NCI-H1694 (cell line): ENCODE data around the gene LTB.

Experiments used
- DNase-seq: peaks from one replicate; lab custom pipeline; 2025; lab: John Stamatoyannopoulos, UW

Gene LTB

GRCh38 chr6:31576897-31577578, 5.2 kb downstream of the LTB start:
- no peak for DNase-seq

DNA sequence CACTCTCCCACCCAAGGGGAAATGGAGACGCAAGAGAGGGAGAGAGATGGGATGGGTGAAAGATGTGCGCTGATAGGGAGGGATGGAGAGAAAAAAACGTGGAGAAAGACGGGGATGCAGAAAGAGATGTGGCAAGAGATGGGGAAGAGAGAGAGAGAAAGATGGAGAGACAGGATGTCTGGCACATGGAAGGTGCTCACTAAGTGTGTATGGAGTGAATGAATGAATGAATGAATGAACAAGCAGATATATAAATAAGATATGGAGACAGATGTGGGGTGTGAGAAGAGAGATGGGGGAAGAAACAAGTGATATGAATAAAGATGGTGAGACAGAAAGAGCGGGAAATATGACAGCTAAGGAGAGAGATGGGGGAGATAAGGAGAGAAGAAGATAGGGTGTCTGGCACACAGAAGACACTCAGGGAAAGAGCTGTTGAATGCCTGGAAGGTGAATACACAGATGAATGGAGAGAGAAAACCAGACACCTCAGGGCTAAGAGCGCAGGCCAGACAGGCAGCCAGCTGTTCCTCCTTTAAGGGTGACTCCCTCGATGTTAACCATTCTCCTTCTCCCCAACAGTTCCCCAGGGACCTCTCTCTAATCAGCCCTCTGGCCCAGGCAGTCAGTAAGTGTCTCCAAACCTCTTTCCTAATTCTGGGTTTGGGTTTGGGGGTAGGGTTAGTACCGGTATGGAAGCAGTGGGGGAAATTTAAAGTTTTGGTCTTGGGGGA, 6.1 kb downstream of the LTB start:
- DNase-seq: no peak

- no peak for DNase-seq
Observed at GRCh38 chr6:31575335-31575901, 6.8 kb downstream of the LTB start, which contains the start of gene TNF. Gene TNF, plus strand, starts transcription at chr6:31575565. Its CDS starts 177 bp downstream, at chr6:31575742.

- no peak for DNase-seq
Observed at GRCh38 chr6:31574106-31575061, 7.8 kb downstream of the LTB start.

DNA sequence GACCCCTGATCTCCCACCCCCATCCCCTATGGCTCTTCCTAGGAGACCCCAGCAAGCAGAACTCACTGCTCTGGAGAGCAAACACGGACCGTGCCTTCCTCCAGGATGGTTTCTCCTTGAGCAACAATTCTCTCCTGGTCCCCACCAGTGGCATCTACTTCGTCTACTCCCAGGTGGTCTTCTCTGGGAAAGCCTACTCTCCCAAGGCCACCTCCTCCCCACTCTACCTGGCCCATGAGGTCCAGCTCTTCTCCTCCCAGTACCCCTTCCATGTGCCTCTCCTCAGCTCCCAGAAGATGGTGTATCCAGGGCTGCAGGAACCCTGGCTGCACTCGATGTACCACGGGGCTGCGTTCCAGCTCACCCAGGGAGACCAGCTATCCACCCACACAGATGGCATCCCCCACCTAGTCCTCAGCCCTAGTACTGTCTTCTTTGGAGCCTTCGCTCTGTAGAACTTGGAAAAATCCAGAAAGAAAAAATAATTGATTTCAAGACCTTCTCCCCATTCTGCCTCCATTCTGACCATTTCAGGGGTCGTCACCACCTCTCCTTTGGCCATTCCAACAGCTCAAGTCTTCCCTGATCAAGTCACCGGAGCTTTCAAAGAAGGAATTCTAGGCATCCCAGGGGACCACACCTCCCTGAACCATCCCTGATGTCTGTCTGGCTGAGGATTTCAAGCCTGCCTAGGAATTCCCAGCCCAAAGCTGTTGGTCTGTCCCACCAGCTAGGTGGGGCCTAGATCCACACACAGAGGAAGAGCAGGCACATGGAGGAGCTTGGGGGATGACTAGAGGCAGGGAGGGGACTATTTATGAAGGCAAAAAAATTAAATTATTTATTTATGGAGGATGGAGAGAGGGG, 8.8 kb downstream of the LTB start:
- DNase-seq: no peak

- no peak for DNase-seq
Observed at GRCh38 chr6:31572041-31572911, 9.9 kb downstream of the LTB start, which contains the start of gene LTA. Gene LTA, plus strand, starts transcription at chr6:31572289. Its CDS starts 454 bp downstream, at chr6:31572743.

DNA sequence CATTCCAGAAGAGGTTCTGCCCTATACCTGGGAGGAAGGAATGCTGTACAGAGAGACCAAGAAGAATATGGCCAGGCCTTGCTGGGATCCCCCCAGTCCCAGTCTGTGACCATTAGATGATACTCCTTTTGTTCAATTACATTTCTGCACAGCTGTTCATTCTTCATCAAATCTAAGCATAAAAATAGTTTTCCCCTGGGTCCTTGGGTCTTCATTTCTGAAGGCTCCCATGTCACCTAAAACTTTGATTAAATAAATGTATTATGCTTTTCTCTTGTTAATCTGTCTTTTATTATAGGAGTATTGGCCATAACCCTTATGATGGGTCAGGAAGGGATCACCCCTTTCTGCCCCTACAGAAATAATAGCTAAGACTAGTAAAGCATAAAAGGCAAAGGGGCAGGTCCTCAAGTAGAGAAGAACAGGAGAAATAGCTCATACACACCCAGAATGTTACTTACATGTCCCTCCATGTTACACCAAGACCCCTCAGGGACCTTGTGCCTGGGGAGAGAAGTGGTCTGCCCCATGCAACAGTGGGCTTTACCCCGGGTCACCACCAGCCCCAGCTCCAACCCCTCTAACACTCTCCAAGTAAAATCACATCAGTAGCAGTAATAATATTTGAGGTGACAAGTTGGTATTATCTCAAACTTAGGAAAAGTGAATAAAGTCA, 12.2 kb downstream of the LTB start:
- DNase-seq: no peak

DNA sequence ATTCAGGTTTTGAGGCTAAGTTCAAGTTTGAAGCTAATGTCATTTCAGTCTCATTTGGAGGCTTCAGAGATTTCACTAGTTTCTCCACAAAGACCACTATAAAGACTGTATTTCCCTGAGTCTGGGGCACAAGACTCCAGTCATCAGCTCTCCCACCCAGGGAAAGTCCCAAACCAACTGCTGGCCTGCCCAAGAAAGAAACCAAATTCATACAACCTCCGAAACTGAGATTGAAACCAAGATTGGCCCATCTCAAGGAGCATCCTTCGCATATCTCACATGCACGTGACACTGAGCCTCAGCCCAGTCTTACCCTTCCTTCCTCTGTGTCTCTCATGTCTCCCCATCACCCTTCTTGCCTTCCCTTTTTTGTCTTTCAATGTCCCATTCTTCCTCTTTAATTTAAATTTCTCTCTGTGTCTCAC, 13.7 kb downstream of the LTB start:
- DNase-seq: no peak

GRCh38 chr6:31567531-31568370, 14.5 kb downstream of the LTB start:
- DNase-seq: no peak

GRCh38 chr6:31560697-31561058, 21.5 kb downstream of the LTB start:
- DNase-seq: no peak

GRCh38 chr6:31559958-31560696, 22.1 kb downstream of the LTB start:
- DNase-seq: no peak

GRCh38 chr6:31559606-31559957, 22.6 kb downstream of the LTB start:
- no peak for DNase-seq

GRCh38 chr6:31558631-31559500, 23.4 kb downstream of the LTB start:
- no peak for DNase-seq

DNA sequence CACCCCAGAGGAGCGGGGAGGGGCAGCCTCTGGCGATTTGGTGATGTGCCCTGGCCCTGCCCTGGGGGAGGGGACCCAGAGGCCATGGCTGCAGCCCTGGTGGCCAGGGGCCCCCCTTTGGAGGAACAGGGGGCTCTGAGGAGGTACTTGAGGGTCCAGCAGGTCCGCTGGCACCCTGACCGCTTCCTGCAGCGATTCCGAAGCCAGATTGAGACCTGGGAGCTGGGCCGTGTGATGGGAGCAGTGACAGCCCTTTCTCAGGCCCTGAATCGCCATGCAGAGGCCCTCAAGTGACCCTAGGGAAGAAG, 24.0 kb downstream of the LTB start:
- DNase-seq: no peak

DNA sequence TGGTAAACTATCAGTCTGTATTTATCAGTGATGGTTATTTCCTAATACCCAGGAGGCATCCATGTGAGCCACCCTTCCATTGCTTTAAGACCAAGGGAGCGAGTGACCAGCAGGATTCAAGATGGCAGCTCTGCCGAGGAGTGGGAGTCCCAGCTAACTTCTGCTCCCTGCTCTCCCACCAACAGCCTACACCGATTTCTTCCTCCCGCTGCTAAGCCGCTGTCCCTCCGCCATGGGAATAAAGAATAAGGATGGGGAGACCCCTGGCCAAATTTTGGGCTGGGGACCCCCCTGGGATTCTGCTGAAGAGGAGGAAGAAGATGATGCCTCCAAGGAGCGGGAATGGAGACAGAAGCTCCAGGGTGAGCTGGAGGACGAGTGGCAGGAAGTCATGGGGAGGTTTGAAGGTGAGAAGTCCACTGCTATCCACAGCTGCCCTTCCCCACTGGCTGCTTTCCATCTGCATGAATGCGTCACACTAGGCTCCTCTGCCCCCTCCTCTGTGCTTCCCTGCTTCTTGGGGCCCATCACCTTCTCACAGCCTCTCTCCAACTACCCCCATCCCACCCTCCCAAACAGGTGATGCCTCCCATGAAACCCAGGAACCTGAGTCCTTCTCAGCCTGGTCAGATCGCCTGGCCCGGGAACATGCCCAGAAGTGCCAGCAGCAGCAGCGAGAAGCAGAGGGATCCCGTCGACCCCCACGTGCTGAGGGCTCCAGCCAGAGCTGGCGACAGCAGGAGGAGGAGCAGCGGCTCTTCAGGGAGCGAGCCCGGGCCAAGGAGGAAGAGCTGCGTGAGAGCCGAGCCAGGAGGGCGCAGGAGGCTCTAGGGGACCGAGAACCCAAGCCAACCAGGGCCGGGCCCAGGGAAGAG, 24.5 kb downstream of the LTB start:
- DNase-seq: no peak

DNA sequence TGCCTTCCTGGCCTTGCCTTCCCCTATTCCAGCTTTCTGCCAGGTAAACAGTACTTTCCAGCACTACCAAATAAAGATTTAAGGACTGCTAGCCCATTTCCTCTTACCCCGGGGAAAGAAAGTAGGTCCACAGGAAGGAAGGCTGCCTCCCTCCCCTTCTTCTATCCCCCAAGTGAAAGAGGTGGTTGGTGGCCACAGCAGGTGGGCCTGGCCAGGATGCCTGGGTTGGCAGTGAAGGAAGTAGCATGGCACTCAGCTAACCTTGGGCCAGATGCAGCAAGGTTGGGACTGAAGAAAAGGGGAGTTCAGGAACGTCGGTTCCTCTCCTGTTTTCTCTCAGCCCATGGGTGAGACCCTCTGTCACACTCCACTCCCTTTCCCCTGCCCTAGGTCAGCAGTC, 25.9 kb downstream of the LTB start:
- no peak for DNase-seq
